CD1c-positive myeloid dendritic cell (primary cell): ENCODE results near the gene SNX9.

Source experiments
- DNase-seq: peaks from one replicate; pipeline ENCODE4 v3.0.0-alpha.2; 2016; ENCODE audit errors: extremely low spot score

The SNX9 gene

GRCh38 chr6:157994125-157994795 is 171.2 kb downstream of the SNX9 start:
- DNase-seq = no peak
